Glutamatergic neuron (in vitro differentiated cells): ENCODE results near the gene PIK3R1. TPM values are rescaled to one million over a fixed set of nuclear protein-coding genes. Genes with fewer than 3 reads are reported as not detected.

Experiments
- DNase-seq: peaks from one replicate; pipeline ENCODE4 v3.0.0; 2022
- H3K27ac Mint-ChIP-seq: one replicate; pipeline ENCODE4 v1.8.0; 2020; ENCODE audit warnings: mild to moderate bottlenecking, mixed read lengths, inconsistent platforms; ENCODE audit not compliant: unreplicated experiment
- H3K27me3 Mint-ChIP-seq: one replicate; pipeline ENCODE4 v1.8.0; 2020; ENCODE audit warnings: mild to moderate bottlenecking, moderate library complexity, mixed read lengths, inconsistent platforms; ENCODE audit not compliant: unreplicated experiment
- H3K36me3 Mint-ChIP-seq: one replicate; pipeline ENCODE4 v1.8.0; 2020; ENCODE audit warnings: mild to moderate bottlenecking, mixed read lengths, inconsistent platforms; ENCODE audit not compliant: unreplicated experiment
- H3K4me1 Mint-ChIP-seq: one replicate; pipeline ENCODE4 v1.8.0; 2020; ENCODE audit warnings: mild to moderate bottlenecking, low read depth, mixed read lengths, inconsistent platforms; ENCODE audit not compliant: unreplicated experiment
- H3K4me3 Mint-ChIP-seq: one replicate; pipeline ENCODE4 v1.8.0; 2020; ENCODE audit warnings: mild to moderate bottlenecking, mixed read lengths, inconsistent platforms; ENCODE audit not compliant: unreplicated experiment
- H3K9me3 Mint-ChIP-seq: one replicate; pipeline ENCODE4 v1.8.0; 2020; ENCODE audit warnings: mild to moderate bottlenecking, moderate library complexity, mixed read lengths, inconsistent platforms; ENCODE audit not compliant: unreplicated experiment
- long read RNA-seq: library from polyadenylated mRNA; unstranded; transcript quantifications from one replicate; pipeline ENCODE4 v2.0.0, GENCODE V29; 2020; ENCODE audit not compliant: unreplicated experiment
- total RNA-seq: library from RNA; stranded (reverse); fragmentation: NEBNext Ultra II Directional; extraction: Animal tissue kit (Norgen Biotek cat#: 25700); gene quantifications from one replicate; pipeline ENCODE4 v1.2.1, GENCODE V29; 2021; ENCODE audit not compliant: unreplicated experiment
- TF ChIP-seq, protein P1 (sequence below): fragments of 200-600 bp; sonication (generic); IDR thresholded peaks from one replicate; pipeline ENCODE4 v1.5.0; 2021; ENCODE audit not compliant: partially characterized antibody, unreplicated experiment

The PIK3R1 gene
- 49.4 TPM for total RNA-seq
- long read RNA-seq, full-length matches to known transcripts: 5 of 8 reads
- long read RNA-seq, partial matches to known transcripts: 2 of 8 reads
- long read RNA-seq, other reads (novel, unspliced or antisense): 1 of 8 reads

DNA sequence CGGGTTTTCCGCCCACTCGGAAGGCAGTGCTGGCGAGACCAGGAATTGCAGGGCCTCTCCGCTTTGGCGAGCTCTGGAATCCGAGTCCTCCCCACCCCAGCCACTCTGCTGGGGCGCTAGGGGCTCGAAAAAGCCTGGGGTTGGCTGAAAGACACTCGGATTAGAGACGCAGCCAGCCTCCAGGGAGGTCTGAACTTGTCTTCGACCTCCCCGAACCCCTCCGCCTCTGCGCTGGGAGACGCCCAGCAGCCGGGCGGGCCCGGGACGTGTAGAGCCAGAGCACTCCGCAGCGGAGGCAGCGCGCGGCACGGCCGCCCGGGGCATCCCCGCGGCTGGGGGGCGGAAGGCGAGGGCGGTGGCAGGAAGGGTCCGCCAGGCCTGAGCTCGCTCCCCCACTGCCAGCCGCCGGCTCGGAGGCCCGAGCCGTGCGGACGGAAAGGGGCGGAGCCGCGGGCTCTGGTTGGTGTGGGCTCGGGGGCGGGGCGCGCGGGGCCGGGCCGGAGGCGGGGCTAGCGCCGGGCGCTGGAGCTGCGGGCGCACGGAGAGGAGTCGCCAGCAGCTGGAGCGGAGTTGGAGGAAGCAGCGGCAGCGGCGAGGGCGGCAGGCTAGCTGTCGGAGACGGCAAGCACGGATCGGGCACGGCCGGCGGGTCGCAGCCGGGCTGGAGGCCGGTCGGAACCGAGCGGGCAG is at the start of gene PIK3R1:
Gene PIK3R1 (plus strand): TSS at position 549 of the 690 bp plus-strand sequence. CDS start 10,920 bp downstream, outside the sequence.
- Mint-ChIP-seq H3K4me3 (peak within 1 kb of the TSS; percentile 93), H3K36me3 (peaks cover 14% of the 10 kb centered on the region), H3K9me3 (peaks cover 15% of the 10 kb centered on the region), H3K4me1 (peaks cover 8% of the 10 kb centered on the region), H3K27me3 (peaks cover 6% of the 10 kb centered on the region), H3K27ac (peak within 1 kb of the TSS; percentile 73)
- DNase-seq: peak; percentile 96
- TF ChIP-seq, protein P1, sequence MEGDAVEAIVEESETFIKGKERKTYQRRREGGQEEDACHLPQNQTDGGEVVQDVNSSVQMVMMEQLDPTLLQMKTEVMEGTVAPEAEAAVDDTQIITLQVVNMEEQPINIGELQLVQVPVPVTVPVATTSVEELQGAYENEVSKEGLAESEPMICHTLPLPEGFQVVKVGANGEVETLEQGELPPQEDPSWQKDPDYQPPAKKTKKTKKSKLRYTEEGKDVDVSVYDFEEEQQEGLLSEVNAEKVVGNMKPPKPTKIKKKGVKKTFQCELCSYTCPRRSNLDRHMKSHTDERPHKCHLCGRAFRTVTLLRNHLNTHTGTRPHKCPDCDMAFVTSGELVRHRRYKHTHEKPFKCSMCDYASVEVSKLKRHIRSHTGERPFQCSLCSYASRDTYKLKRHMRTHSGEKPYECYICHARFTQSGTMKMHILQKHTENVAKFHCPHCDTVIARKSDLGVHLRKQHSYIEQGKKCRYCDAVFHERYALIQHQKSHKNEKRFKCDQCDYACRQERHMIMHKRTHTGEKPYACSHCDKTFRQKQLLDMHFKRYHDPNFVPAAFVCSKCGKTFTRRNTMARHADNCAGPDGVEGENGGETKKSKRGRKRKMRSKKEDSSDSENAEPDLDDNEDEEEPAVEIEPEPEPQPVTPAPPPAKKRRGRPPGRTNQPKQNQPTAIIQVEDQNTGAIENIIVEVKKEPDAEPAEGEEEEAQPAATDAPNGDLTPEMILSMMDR: peak; percentile 4

DNA sequence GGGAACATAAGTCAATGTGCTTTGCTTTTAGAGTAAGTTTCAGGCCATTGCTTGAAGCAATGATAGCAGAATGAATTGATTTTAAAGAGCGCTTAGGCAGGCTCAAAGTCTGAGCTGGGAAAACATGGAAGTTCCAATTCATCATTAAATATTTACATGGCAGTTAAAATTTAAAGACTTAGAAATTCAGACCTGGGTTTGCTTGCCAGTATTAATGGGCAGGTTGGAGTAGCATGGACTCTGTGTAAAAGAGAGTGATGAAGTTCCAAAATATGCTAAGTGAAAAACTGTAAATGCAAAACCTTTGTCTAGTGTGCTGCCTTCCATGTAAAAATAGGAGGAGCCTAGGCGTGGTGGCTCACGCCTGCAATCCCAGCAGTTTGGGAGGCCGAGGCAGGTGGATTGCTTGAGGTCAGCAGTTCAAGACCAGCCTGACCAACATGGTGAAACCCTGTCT is 48.3 kb upstream of the PIK3R1 start:
- Mint-ChIP-seq H3K4me3 (no peak overlapping the region), H3K9me3 (peaks cover 3% of the 10 kb centered on the region), H3K4me1 (no peaks in the 10 kb centered on the region), H3K27me3 (no peaks in the 10 kb centered on the region), H3K36me3 (no peaks in the 10 kb centered on the region), H3K27ac (no peak overlapping the region)
- DNase-seq: no peak
- TF ChIP-seq, protein P1: no peak

DNA sequence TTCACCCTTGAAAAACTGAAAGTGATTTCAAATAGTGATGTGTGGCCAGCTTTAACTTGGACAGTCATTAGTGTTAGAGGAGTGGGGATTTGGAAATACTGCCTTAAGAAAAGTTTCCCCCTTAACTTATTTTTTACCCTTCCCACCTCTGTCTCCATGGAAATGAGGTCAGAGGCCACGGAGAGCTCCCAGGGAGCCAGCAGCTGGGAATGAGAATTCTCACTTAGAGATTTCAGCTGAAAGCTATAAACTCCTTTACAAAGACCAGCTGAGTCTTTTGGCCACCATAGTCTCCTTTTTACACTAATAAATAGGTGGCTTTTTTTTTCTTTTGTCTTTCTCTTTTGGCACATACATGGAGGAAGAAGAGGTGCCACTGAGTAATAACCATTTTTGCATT is 45.7 kb upstream of the PIK3R1 start:
- H3K4me3 Mint-ChIP-seq: no peak overlapping the region
- no peaks in the 10 kb centered on the region for H3K27me3 Mint-ChIP-seq
- H3K27ac Mint-ChIP-seq: no peak overlapping the region
- TF ChIP-seq, protein P1: no peak
- H3K4me1 Mint-ChIP-seq: no peaks in the 10 kb centered on the region
- peaks cover 4% of the 10 kb centered on the region for H3K9me3 Mint-ChIP-seq
- DNase-seq: no peak
- no peaks in the 10 kb centered on the region for H3K36me3 Mint-ChIP-seq

DNA sequence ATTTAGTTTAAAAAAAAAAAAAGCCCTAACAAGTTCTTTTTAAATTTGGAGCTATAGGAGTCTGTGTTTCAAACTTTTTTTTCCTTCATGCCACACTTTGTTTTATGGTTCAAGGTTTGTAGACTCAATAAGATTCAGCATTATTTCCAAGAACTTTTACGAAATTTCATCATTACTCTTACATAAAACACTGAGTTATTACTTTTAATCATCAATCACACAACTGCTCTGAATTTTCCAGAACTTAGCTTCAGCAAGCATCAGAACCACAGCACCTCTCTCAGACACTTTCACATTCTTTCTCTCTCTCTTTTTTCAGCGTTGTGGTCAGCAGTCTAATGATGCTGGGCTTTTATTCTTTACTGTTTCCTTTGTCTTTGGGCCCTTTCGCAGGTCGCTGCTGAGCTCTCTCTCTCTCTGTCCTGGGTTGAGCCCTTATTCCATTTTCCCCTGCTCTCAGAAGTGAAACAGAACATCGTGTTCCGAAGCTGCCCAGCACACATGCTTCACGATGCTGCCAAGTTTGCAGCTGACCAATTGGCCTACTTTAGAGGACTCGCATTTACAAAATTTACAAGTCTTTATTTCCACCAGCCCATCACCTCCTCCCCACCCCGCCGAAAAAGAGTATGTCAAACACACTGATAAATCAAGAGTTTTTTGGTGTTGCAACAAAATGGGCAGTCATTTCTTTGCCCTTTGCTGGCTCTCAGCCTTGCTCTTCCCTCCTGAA is 44.6 kb upstream of the PIK3R1 start:
- H3K27ac Mint-ChIP-seq: no peak overlapping the region
- DNase-seq: no peak

More for the DNA sequence above, 44.6 kb upstream of the PIK3R1 start:
- TF ChIP-seq, protein P1: no peak
- H3K4me3 Mint-ChIP-seq: no peak overlapping the region
- no peaks in the 10 kb centered on the region for H3K4me1 Mint-ChIP-seq
- H3K36me3 Mint-ChIP-seq: no peaks in the 10 kb centered on the region
- no peaks in the 10 kb centered on the region for H3K27me3 Mint-ChIP-seq
- peaks cover 1% of the 10 kb centered on the region for H3K9me3 Mint-ChIP-seq
